G401.6 (cell line): ENCODE results near the gene PPP3R1.
"Not testable (repeated sequence)": the region's sequence is repeated elsewhere in the genome, so short reads cannot be mapped to it uniquely, and the experiment has no call there.

Experiments
- FAIRE-seq: peaks from 2 replicates; lab custom pipeline; 2012; peaks lifted over from hg19 to GRCh38; lab: Jason Lieb, UNC

PPP3R1 gene

GRCh38 chr2:68185541-68186164 is 66.7 kb downstream of the PPP3R1 start:
- no peak for FAIRE-seq

GRCh38 chr2:68182902-68183301 is 69.4 kb downstream of the PPP3R1 start:
- no peak for FAIRE-seq

GRCh38 chr2:68178954-68179627 is 73.2 kb downstream of the PPP3R1 start:
- no peak for FAIRE-seq

GRCh38 chr2:68178432-68178831 is 73.9 kb downstream of the PPP3R1 start:
- FAIRE-seq, result no peak

GRCh38 chr2:68177541-68177940 is 74.8 kb downstream of the PPP3R1 start:
- no peak for FAIRE-seq

- no peak for FAIRE-seq
Measured at GRCh38 chr2:68176657-68177056, 75.7 kb downstream of the PPP3R1 start.

GRCh38 chr2:68175210-68175609 is 77.1 kb downstream of the PPP3R1 start:
- FAIRE-seq, result not testable (repeated sequence)

GRCh38 chr2:68172990-68173700 is 79.2 kb downstream of the PPP3R1 start:
- FAIRE-seq, result no peak

GRCh38 chr2:68172521-68172920 is 79.8 kb downstream of the PPP3R1 start:
- FAIRE-seq, result no peak

- no peak for FAIRE-seq
Measured at GRCh38 chr2:68171684-68172083, 80.6 kb downstream of the PPP3R1 start.

- FAIRE-seq, result no peak
Measured at GRCh38 chr2:68171146-68171545, 81.2 kb downstream of the PPP3R1 start.

GRCh38 chr2:68169308-68169707 is 83.0 kb downstream of the PPP3R1 start:
- no peak for FAIRE-seq

GRCh38 chr2:68167186-68167585 is 85.1 kb downstream of the PPP3R1 start:
- FAIRE-seq, result no peak

- FAIRE-seq, result no peak
Measured at GRCh38 chr2:68163641-68164040, 88.7 kb downstream of the PPP3R1 start.

GRCh38 chr2:68158134-68158447 is 94.2 kb downstream of the PPP3R1 start:
- no peak for FAIRE-seq

GRCh38 chr2:68157402-68158133 is 94.8 kb downstream of the PPP3R1 start, which contains the start of gene PNO1:
Gene PNO1, plus strand, starts transcription at chr2:68157888. Its CDS starts 47 bp downstream, at chr2:68157935.
- peak; percentile 87 for FAIRE-seq

GRCh38 chr2:68157002-68157401 is 95.3 kb downstream of the PPP3R1 start:
- no peak for FAIRE-seq

GRCh38 chr2:68156419-68156818 is 95.9 kb downstream of the PPP3R1 start:
- FAIRE-seq, result no peak

GRCh38 chr2:68155618-68156017 is 96.7 kb downstream of the PPP3R1 start:
- FAIRE-seq, result no peak

GRCh38 chr2:68152681-68153347 is 99.5 kb downstream of the PPP3R1 start:
- no peak for FAIRE-seq

GRCh38 chr2:68151037-68151436 is 101.3 kb downstream of the PPP3R1 start:
- FAIRE-seq, result no peak

GRCh38 chr2:68141875-68142274 is 110.5 kb downstream of the PPP3R1 start:
- no peak for FAIRE-seq
